Fibroblast of the aortic adventitia (primary cell): ENCODE measurements around the gene RMP24.
"Not testable (repeated sequence)": the region's sequence is repeated elsewhere in the genome, so short reads cannot be mapped to it uniquely, and the experiment has no call there.

ENCODE experiments used
- DNase-seq: peaks from one replicate; pipeline ENCODE4 v3.0.0-alpha.2; 2010; ENCODE audit warnings: low read depth
- H3K4me3 ChIP-seq: 2 replicates; pipeline ENCODE4 v1.5.1; 2011; ENCODE audit warnings: low read depth, mild to moderate bottlenecking, control low read depth, low read length, moderate library complexity
- TF ChIP-seq, protein P1 (sequence below): IDR thresholded peaks from 2 replicates; pipeline ENCODE4 v1.5.1; 2011; ENCODE audit warnings: mild to moderate bottlenecking, low read length, control low read depth, inconsistent platforms; ENCODE audit not compliant: insufficient read depth

RMP24 gene

DNA sequence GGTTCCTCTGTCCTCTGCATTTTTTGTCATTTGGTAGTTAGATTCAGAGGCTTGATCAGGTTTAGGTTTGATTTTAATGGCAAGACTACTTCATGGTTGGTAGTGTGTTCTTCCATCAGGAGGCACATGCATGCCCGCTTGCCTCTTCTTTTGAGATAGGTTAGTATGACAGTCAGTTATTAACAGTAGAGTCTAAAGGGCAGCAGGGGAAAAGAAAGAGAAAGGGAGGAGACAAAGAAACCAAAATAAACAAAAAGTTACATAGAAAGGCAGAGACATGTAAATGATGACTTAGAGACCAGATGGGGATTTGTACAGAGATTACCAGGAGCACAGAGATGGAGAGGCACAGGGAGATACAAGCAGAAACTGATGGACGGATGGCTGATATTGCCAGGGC is 10.2 kb upstream of the RMP24 start:
- TF ChIP-seq, protein P1, sequence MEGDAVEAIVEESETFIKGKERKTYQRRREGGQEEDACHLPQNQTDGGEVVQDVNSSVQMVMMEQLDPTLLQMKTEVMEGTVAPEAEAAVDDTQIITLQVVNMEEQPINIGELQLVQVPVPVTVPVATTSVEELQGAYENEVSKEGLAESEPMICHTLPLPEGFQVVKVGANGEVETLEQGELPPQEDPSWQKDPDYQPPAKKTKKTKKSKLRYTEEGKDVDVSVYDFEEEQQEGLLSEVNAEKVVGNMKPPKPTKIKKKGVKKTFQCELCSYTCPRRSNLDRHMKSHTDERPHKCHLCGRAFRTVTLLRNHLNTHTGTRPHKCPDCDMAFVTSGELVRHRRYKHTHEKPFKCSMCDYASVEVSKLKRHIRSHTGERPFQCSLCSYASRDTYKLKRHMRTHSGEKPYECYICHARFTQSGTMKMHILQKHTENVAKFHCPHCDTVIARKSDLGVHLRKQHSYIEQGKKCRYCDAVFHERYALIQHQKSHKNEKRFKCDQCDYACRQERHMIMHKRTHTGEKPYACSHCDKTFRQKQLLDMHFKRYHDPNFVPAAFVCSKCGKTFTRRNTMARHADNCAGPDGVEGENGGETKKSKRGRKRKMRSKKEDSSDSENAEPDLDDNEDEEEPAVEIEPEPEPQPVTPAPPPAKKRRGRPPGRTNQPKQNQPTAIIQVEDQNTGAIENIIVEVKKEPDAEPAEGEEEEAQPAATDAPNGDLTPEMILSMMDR: no peak
- DNase-seq: no peak
- H3K4me3 ChIP-seq: no peak overlapping the region

GRCh38 chr18:35964319-35964718 is 8.2 kb upstream of the RMP24 start:
- TF ChIP-seq, protein P1: no peak
- DNase-seq: no peak
- H3K4me3 ChIP-seq: no peak overlapping the region

GRCh38 chr18:35967866-35968265 is 4.6 kb upstream of the RMP24 start:
- not testable (repeated sequence) for H3K4me3 ChIP-seq, DNase-seq

GRCh38 chr18:35968278-35968880 is 4.1 kb upstream of the RMP24 start:
- no peak overlapping the region for H3K4me3 ChIP-seq
- TF ChIP-seq, protein P1: no peak
- DNase-seq: no peak

GRCh38 chr18:35969676-35970075 is 2.8 kb upstream of the RMP24 start:
- TF ChIP-seq, protein P1: no peak
- H3K4me3 ChIP-seq: no peak overlapping the region
- DNase-seq: no peak

- peak overlapping the region; percentile 94 for H3K4me3 ChIP-seq
- TF ChIP-seq, protein P1: no peak
- no peak for DNase-seq
Observed at GRCh38 chr18:35971661-35972196, 750 bp upstream of the RMP24 start.

GRCh38 chr18:35973650-35974049 is 1.2 kb downstream of the RMP24 start:
- TF ChIP-seq, protein P1: no peak
- H3K4me3 ChIP-seq: peak overlapping the region; percentile 94
- DNase-seq: no peak
